Prostate gland (tissue), 2 donors: ENCODE data around the gene SPTBN1.

ENCODE experiments used
- CTCF ChIP-seq, 4 experiments: fragments of 200-600 bp in 2 of 4; fragments of 450-650 bp in 2 of 4; sonication (generic) in 2 of 4; IDR thresholded peaks; 1 replicate in 3 of 4; 2 replicates in 1 of 4; pipeline ENCODE4 v1.5.1; 2016 to 2019; ENCODE audit warnings: antibody characterized with exemption in 4 of 4, mild to moderate bottlenecking in 2 of 4, moderate library complexity in 2 of 4
- POLR2A ChIP-seq: fragments of 450-650 bp; IDR thresholded peaks from one replicate; pipeline ENCODE4 v1.6.1; 2016; ENCODE audit warnings: antibody characterized with exemption, mild to moderate bottlenecking

- TF ChIP-seq CTCF (IDR thresholded peaks at IDR 0.05): no peak
- no peak for TF ChIP-seq POLR2A
Measured at GRCh38 chr2:54420524-54421172, 35.5 kb upstream of the SPTBN1 start.
